Measurements from ENCODE around the gene KRTAP5-2. TPM values are rescaled to one million over a fixed set of nuclear protein-coding genes. Genes with fewer than 3 reads are reported as not detected.

The KRTAP5-2 gene
- total and polyA plus RNA-seq, 2 of the 4 experiments (the other 2 are of a cell fraction), result not detected

- intact Hi-C loops (cut with micrococcal nuclease), result no loop called here
- no peak within 1 kb of the TSS for H2AK9ac ChIP-seq (replicated peaks; ENCODE audit: low read depth, low read length, poor library complexity)
- no CpG with 5 or more reads among the region's 1 CpG for WGBS, 2 experiments (ENCODE audit: extremely low coverage in 2 of 2, insufficient read length in 1 of 2)
- H3K79me1 ChIP-seq (ENCODE audit: low read depth in 1 of 2, low read length in 2 of 2), result no peaks in the 10 kb centered on the region
- no peak within 1 kb of the TSS for H3K56ac ChIP-seq (ENCODE audit: extremely low read depth, insufficient read depth, low read length)
- peaks cover 35% of the 10 kb centered on the region for H3K27me3 ChIP-seq (ENCODE audit: control insufficient read depth, insufficient read depth, low read length)
- H3K4ac ChIP-seq (ENCODE audit: low read depth, low read length), result no peak within 1 kb of the TSS
- DNase-seq (no peak), ATAC-seq (ENCODE audit: low read depth) (no peak)
- H3K9me1 ChIP-seq (ENCODE audit: insufficient read depth, low read length), result no peaks in the 10 kb centered on the region
- H4K20me1 ChIP-seq (ENCODE audit: insufficient read depth, low read length), result no peaks in the 10 kb centered on the region
- no peak for TF ChIP-seq CTCF (conservative IDR thresholded peaks at IDR 0.05; ENCODE audit: low read depth, low read length)
- no peak for TF ChIP-seq ELK1 (IDR thresholded peaks at IDR 0.05; ENCODE audit: borderline replicate concordance, low read depth, low read length)
- no peak for TF ChIP-seq NFE2L2 (IDR thresholded peaks at IDR 0.05; ENCODE audit: low read depth, low read length)
- no peak for TF ChIP-seq SMC3 (IDR thresholded peaks at IDR 0.05; ENCODE audit: low read depth, low read length)
- TF ChIP-seq MXI1 (IDR thresholded peaks at IDR 0.05; ENCODE audit: borderline replicate concordance, low read depth, low read length), result no peak
- no peak for TF ChIP-seq FOS (IDR thresholded peaks at IDR 0.05; ENCODE audit: low read depth, low read length)
- no peak for TF ChIP-seq RFX5 (IDR thresholded peaks at IDR 0.05; ENCODE audit: low read depth, low read length)
- no peak for TF ChIP-seq CEBPB (IDR thresholded peaks at IDR 0.05; ENCODE audit: low read depth, low read length)
- TF ChIP-seq CHD1 (IDR thresholded peaks at IDR 0.05; ENCODE audit: low read depth, low read length), result no peak
- H3K9ac ChIP-seq (ENCODE audit: low read depth, low read length), result no peak within 1 kb of the TSS
- CTCF ChIA-PET, result no interaction called here
- in situ Hi-C loops (cut with MboI; ENCODE audit: low sequenced_read_pairs), result no loop called here
- dilution Hi-C loops (cut with HindIII; ENCODE audit: low sequenced_read_pairs, unreplicated experiment), result no loop called here
- no peaks in the 10 kb centered on the region for H3K4me1 ChIP-seq (ENCODE audit: control insufficient read depth, insufficient read depth, low read length)
- H2AFZ ChIP-seq (replicated peaks; ENCODE audit: low read length, poor library complexity), result no peak within 1 kb of the TSS
- no peak within 1 kb of the TSS for H2AK5ac ChIP-seq (ENCODE audit: low read depth, low read length)
- H3K23ac ChIP-seq (ENCODE audit: low read depth, low read length), result no peak within 1 kb of the TSS
- no peak within 1 kb of the TSS for H4K91ac ChIP-seq (ENCODE audit: insufficient read depth, low read depth, low read length)
- no peak within 1 kb of the TSS for H4K5ac ChIP-seq (ENCODE audit: low read depth, low read length)
- no peak within 1 kb of the TSS for H3K4me3 ChIP-seq (ENCODE audit: insufficient read depth, low read depth, low read length)
- BruUV-seq (replicated peaks), result no TSS peak
- no peak within 1 kb of the TSS for H2BK15ac ChIP-seq (ENCODE audit: low read depth, low read length)
- no peak within 1 kb of the TSS for H4K8ac ChIP-seq (ENCODE audit: low read depth in 2 of 2, low read length in 2 of 2)
- H2BK120ac ChIP-seq (ENCODE audit: low read depth, low read length), result no peak within 1 kb of the TSS
- H3K27ac ChIP-seq (ENCODE audit: insufficient read depth, low read length), result no peak within 1 kb of the TSS
- H3K9me3 ChIP-seq (ENCODE audit: control insufficient read depth, insufficient read depth, low read length), result 0 out of 2 replicates have a peak, but pooled peaks cover 2% of the 10 kb centered on the region
- H2BK20ac ChIP-seq (ENCODE audit: low read depth, low read length), result no peak within 1 kb of the TSS
- no peaks in the 10 kb centered on the region for H3K36me3 ChIP-seq (ENCODE audit: control insufficient read depth, insufficient read depth, low read length)
- no peak within 1 kb of the TSS for H2BK5ac ChIP-seq (ENCODE audit: low read depth, low read length, poor library complexity, severe bottlenecking)
- no peak within 1 kb of the TSS for H3K14ac ChIP-seq (replicated peaks; ENCODE audit: low read depth, low read length)
- POLR2A ChIA-PET (ENCODE audit: unreplicated experiment), result no interaction called here
- no peak within 1 kb of the TSS for H3K4me2 ChIP-seq (ENCODE audit: low read depth, low read length)
- H3K18ac ChIP-seq (ENCODE audit: low read depth, low read length), result no peak within 1 kb of the TSS
Measured at GRCh38 chr11:1622086-1622485, 24.0 kb upstream of the KRTAP5-2 start, which contains the start of gene KRTAP5-4. KRTAP5-4 (minus strand) TSS chr11:1622138; CDS start chr11:1622093, 45 bp downstream.
